Gastrocnemius medialis (tissue), 4 donors: Measurements from ENCODE around the gene TTC5.
A peak's percentile ranks its signal among the peaks of the same experiment; 100 is the strongest.

ENCODE experiments used
- POLR2A ChIP-seq, 2 donors: fragments of 450-650 bp; IDR thresholded peaks; one replicate each; pipeline ENCODE4 v1.6.1; 2017; ENCODE audit warnings: antibody characterized with exemption in 2 of 2, mild to moderate bottlenecking in 2 of 2, moderate library complexity in 2 of 2
- TF ChIP-seq, protein P1 (sequence below), 5 experiments: fragments of 450-650 bp in 3 of 5; fragments of 200-600 bp in 2 of 5; sonication (generic) in 2 of 5; IDR thresholded peaks in 4 of 5; conservative IDR thresholded peaks in 1 of 5; 1 replicate in 4 of 5; 2 replicates in 1 of 5; pipeline ENCODE4 v1.5.1; 2016 to 2019; ENCODE audit warnings: antibody characterized with exemption in 5 of 5, mild to moderate bottlenecking in 3 of 5, moderate library complexity in 3 of 5

DNA sequence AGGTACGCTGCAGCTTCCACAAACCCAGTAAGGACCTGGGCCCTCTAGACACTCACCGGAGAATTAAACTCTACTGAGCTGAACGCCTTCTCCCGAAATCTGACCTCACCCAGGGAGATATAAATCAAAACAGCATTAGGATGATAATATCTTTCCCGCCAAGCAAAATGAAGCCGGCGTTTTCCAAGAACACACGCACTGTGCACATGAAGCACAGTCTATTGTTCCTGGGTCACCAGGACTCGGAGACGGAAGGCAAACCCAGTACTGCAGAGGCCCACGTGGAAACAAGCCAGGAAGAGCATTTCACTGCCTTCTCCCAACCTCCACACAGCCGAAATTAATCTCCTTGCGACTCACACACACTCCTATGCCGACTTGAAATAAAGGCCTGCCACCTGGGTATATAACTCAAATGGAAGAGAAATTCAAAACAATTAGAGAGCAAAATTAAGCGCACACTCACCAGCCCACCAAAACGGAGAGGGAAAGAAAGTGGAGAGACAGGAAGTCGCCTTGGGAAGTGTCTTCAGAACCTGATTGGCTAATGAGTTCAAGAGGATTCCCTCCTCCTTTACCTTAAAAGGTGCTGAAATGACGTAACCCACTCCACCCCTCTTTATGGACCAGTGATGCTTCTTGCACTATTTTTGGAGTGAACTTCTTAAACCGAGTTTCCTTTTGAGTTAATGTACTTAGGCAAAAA, 27.2 kb upstream of the TTC5 start, which contains the start of gene CCNB1IP1:
- TF ChIP-seq, protein P1, sequence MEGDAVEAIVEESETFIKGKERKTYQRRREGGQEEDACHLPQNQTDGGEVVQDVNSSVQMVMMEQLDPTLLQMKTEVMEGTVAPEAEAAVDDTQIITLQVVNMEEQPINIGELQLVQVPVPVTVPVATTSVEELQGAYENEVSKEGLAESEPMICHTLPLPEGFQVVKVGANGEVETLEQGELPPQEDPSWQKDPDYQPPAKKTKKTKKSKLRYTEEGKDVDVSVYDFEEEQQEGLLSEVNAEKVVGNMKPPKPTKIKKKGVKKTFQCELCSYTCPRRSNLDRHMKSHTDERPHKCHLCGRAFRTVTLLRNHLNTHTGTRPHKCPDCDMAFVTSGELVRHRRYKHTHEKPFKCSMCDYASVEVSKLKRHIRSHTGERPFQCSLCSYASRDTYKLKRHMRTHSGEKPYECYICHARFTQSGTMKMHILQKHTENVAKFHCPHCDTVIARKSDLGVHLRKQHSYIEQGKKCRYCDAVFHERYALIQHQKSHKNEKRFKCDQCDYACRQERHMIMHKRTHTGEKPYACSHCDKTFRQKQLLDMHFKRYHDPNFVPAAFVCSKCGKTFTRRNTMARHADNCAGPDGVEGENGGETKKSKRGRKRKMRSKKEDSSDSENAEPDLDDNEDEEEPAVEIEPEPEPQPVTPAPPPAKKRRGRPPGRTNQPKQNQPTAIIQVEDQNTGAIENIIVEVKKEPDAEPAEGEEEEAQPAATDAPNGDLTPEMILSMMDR (IDR thresholded peaks at IDR 0.05 in 4 of 5, conservative IDR thresholded peaks at IDR 0.05 in 1 of 5), result no peak
- TF ChIP-seq POLR2A (IDR thresholded peaks at IDR 0.05), result peak; percentile 62 to 63
